ENCODE results near the gene KCNMB2.
"Not testable (repeated sequence)": the region's sequence is repeated elsewhere in the genome, so short reads cannot be mapped to it uniquely, and the experiment has no call there.

The KCNMB2 gene

DNA sequence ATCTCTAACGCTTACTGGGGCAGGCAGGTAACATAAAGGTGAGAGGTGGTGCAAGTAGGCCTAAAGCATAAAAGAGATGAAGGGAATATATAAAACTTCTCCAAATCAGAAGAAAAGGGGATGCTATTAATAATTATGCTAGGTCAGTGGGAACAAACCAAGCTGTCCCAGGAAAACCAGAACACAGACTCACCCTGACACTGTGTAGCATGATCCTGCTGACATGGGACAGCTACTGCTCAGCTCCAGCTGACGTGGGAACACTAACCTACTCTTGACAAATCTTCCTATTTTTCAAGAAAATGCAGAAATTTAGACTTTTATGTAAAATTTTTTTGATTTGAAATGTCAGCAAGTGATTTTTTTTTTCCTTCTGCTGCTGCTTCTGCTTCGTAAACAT is 203.5 kb downstream of the KCNMB2 start:
- DNase-seq (ENCODE audit: low read depth) = no peak

GRCh38 chr3:178741020-178741419 is 204.8 kb downstream of the KCNMB2 start:
- no peak for DNase-seq (ENCODE audit: low read depth)
- TF ChIP-seq CTCF (IDR thresholded peaks at IDR 0.05; ENCODE audit: insufficient read depth, low read depth, low read length, missing control alignments) = no peak
- H3K4me3 ChIP-seq (ENCODE audit: low read length) = no peak overlapping the region

More for the DNA sequence above, 203.5 kb downstream of the KCNMB2 start:
- TF ChIP-seq CTCF (IDR thresholded peaks at IDR 0.05; ENCODE audit: insufficient read depth, low read depth, low read length, missing control alignments) = no peak
- H3K4me3 ChIP-seq (ENCODE audit: low read length) = no peak overlapping the region

DNA sequence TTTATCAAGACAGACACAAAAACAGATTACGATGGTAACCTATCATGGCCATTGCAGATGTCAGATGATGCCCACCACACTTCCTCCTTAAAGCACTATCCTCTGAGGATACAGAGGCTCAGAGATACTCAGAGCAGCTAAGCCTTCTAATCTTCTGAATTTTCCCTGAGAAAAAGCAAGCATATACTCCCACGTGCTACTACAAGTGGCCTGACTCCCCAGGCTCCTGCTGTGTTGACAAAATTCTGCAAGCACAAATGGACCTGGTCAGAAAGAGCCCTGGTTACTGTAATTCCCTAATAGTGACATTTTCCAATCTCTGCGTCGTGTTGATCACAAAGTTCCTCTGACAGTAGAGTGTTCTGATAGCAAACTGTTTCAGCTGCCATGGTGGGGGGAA is 207.1 kb downstream of the KCNMB2 start:
- TF ChIP-seq CTCF (IDR thresholded peaks at IDR 0.05; ENCODE audit: insufficient read depth, low read depth, low read length, missing control alignments) = no peak
- DNase-seq (ENCODE audit: low read depth) = no peak
- no peak overlapping the region for H3K4me3 ChIP-seq (ENCODE audit: low read length)

GRCh38 chr3:178745861-178746655 is 209.8 kb downstream of the KCNMB2 start:
- DNase-seq (ENCODE audit: low read depth); H3K4me3 ChIP-seq (ENCODE audit: low read length): not testable (repeated sequence)

DNA sequence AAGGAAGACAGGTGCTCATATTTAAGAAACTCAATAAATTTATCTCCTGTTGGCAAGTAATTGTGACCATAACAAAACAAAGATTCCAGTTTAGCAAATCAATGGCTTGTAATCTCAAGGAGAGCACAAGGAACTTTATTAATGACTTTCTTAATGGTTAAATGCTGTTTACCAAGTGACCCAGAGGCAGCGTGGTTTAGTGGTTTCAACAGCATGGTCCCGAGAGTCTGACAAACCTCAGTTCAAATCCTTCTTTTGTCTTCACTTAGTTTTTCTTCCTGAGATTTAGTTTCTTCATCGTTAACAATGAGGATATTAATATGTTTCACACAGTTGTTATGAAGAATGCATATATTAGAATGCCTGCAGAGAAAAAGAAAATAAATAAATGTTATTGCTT is 212.6 kb downstream of the KCNMB2 start:
- DNase-seq (ENCODE audit: low read depth) = no peak
- H3K4me3 ChIP-seq (ENCODE audit: low read length) = no peak overlapping the region
- no peak for TF ChIP-seq CTCF (IDR thresholded peaks at IDR 0.05; ENCODE audit: insufficient read depth, low read depth, low read length, missing control alignments)

- DNase-seq (ENCODE audit: low read depth) = no peak
- no peak for TF ChIP-seq CTCF (IDR thresholded peaks at IDR 0.05; ENCODE audit: insufficient read depth, low read depth, low read length, missing control alignments)
- H3K4me3 ChIP-seq (ENCODE audit: low read length) = no peak overlapping the region
These were observed 213.2 kb downstream of the KCNMB2 start for GRCh38 chr3:178749471-178749870.

GRCh38 chr3:178750639-178751300 is 214.5 kb downstream of the KCNMB2 start:
- peak; percentile 11 for DNase-seq (ENCODE audit: low read depth)
- no peak overlapping the region for H3K4me3 ChIP-seq (ENCODE audit: low read length)
- no peak for TF ChIP-seq CTCF (IDR thresholded peaks at IDR 0.05; ENCODE audit: insufficient read depth, low read depth, low read length, missing control alignments)

All from epithelial cell of esophagus (primary cell).